Ramos (cell line): ENCODE results near the gene CCL7.

ENCODE experiments used
- in situ Hi-C: fragments of 300-500 bp; cut with MboI; formaldehyde crosslinking; loops from one replicate; pipeline ENCODE4 v1.14.3; 2022; ENCODE audit warnings: low sequenced_read_pairs; ENCODE audit not compliant: unreplicated experiment

Gene CCL7

GRCh38 chr17:34245351-34245905, 24.6 kb upstream of the CCL7 start:
- in situ Hi-C loops, result no loop called here

GRCh38 chr17:34246446-34246845, 23.6 kb upstream of the CCL7 start:
- in situ Hi-C loops, result no loop called here

- in situ Hi-C loops, result no loop called here
Measured at GRCh38 chr17:34246881-34247280, 23.1 kb upstream of the CCL7 start.

- in situ Hi-C loops, result no loop called here
Measured at GRCh38 chr17:34248511-34249024, 21.5 kb upstream of the CCL7 start.

GRCh38 chr17:34249061-34249460, 21.0 kb upstream of the CCL7 start:
- in situ Hi-C loops, result no loop called here

GRCh38 chr17:34249478-34249877, 20.5 kb upstream of the CCL7 start:
- in situ Hi-C loops, result no loop called here

- in situ Hi-C loops, result no loop called here
Measured at GRCh38 chr17:34251186-34251585, 18.8 kb upstream of the CCL7 start.

GRCh38 chr17:34252095-34252443, 18.0 kb upstream of the CCL7 start:
- in situ Hi-C loops, result no loop called here

GRCh38 chr17:34252444-34253138, 17.4 kb upstream of the CCL7 start:
- in situ Hi-C loops, result no loop called here

GRCh38 chr17:34253139-34253525, 16.9 kb upstream of the CCL7 start:
- in situ Hi-C loops, result no loop called here

- in situ Hi-C loops, result no loop called here
Measured at GRCh38 chr17:34254146-34254545, 15.9 kb upstream of the CCL7 start.

GRCh38 chr17:34254651-34255380, 15.2 kb upstream of the CCL7 start, which contains the start of gene CCL2:
CCL2 (plus strand) TSS chr17:34255285; CDS start chr17:34255350, 65 bp downstream.
- in situ Hi-C loops, result no loop called here

- in situ Hi-C loops, result no loop called here
Measured at GRCh38 chr17:34255381-34255732, 14.7 kb upstream of the CCL7 start.

- in situ Hi-C loops, result no loop called here
Measured at GRCh38 chr17:34255841-34256240, 14.2 kb upstream of the CCL7 start.

- in situ Hi-C loops, result no loop called here
Measured at GRCh38 chr17:34257299-34257985, 12.6 kb upstream of the CCL7 start.

- in situ Hi-C loops, result no loop called here
Measured at GRCh38 chr17:34257986-34258326, 12.1 kb upstream of the CCL7 start.

GRCh38 chr17:34259146-34259545, 10.9 kb upstream of the CCL7 start:
- in situ Hi-C loops, result no loop called here

- in situ Hi-C loops, result no loop called here
Measured at GRCh38 chr17:34260861-34261260, 9.2 kb upstream of the CCL7 start.

- in situ Hi-C loops, result no loop called here
Measured at GRCh38 chr17:34261568-34262337, 8.3 kb upstream of the CCL7 start.

GRCh38 chr17:34265711-34266110, 4.3 kb upstream of the CCL7 start:
- in situ Hi-C loops, result no loop called here
